GM19324 (cell line): Measurements from ENCODE around the gene AFF3.
"Not testable (repeated sequence)": the region's sequence is repeated elsewhere in the genome, so short reads cannot be mapped to it uniquely, and the experiment has no call there.

Experiments
- ATAC-seq: cut with Tn5 transposase; IDR thresholded peaks from one replicate; pipeline ENCODE4 v1.9.1; 2021; ENCODE audit warnings: mild to moderate bottlenecking, moderate library complexity; ENCODE audit not compliant: unreplicated experiment, low FRiP score

The AFF3 gene

GRCh38 chr2:100151832-100152231, 9.4 kb upstream of the AFF3 start:
- ATAC-seq, result not testable (repeated sequence)

DNA sequence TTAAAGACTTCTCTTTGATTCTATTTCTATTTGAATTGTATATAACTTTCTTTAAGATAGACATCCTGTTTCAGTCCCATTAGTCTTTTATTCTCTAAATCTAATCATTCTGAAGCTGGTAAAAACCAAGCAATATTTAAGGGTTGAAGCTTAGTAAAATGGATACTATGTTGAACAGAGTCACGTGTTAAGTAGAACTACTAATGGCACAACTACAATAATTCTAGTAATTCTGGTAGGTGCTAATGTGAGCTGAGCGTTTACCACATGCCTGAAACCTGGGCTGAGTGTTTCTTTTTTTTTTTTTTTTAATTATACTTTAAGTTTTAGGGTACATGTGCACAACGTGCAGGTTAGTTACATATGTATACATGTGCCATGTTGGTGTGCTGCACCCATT, 8.9 kb upstream of the AFF3 start:
- no peak for ATAC-seq

GRCh38 chr2:100148883-100149282, 6.5 kb upstream of the AFF3 start:
- no peak for ATAC-seq

GRCh38 chr2:100146657-100146960, 4.2 kb upstream of the AFF3 start:
- no peak for ATAC-seq

- ATAC-seq, result no peak
These were observed 3.7 kb upstream of the AFF3 start for GRCh38 chr2:100145893-100146656.

- ATAC-seq, result no peak
These were observed 896 bp upstream of the AFF3 start for GRCh38 chr2:100143286-100143685.

DNA sequence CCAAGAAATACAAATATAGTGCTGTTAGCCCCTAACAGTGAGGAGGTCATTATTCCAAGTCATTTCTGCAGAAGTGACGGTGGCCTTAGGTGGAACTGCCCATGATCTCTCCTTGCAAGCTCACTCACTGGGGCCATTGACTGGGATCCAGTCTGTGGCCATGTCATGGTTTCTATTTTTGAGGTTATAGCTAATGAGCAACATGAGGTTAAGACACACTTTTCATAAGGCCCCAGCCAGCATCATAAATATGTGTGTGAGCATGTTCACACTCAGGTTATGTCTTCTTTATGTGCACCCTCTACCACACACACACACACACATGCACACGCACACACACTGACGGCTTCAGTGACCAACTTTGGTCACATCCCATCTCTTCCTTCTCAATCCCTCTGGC, 484 bp downstream of the AFF3 start:
- no peak for ATAC-seq

DNA sequence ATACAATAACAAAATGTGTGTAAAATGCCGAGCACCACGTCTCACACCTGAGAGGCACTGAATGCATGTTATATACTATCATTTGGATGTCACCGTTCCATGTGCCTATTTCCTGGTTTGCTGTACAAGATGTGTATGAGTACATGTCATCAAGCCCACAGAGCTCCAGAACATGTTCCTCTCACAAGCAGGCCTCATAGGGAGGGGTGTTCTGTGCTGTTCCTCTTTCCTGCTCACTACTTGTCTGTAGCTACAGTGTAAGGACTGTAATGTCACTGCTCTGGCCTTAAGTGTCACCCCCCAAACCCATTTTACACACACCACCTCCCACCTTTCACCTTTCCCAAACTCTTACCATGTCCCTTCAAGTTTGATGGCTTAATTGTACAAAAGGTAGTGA, 1.8 kb downstream of the AFF3 start:
- no peak for ATAC-seq

- ATAC-seq, result no peak
These were observed 4.4 kb downstream of the AFF3 start for GRCh38 chr2:100137866-100138570.

GRCh38 chr2:100137318-100137717, 5.1 kb downstream of the AFF3 start:
- ATAC-seq, result no peak

DNA sequence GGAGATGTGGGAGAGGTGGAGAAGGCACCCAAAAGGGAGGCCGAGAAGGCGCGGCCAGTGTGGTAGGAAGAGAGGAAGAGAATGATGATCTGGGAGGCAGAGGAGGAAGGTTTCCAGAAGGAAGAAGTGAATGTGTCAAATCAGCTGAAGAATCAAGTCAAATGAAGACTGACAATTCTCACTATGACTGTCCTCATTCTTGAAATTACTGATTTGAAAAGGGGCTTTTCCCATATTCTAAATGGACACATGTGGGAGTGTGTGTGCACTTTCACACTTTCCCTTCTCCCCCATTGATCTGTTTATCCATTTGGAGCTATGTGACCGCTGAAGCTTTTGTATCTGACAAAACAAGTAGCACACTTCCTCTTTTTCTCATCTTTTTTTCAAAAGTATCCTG, 6.1 kb downstream of the AFF3 start:
- ATAC-seq, result no peak

DNA sequence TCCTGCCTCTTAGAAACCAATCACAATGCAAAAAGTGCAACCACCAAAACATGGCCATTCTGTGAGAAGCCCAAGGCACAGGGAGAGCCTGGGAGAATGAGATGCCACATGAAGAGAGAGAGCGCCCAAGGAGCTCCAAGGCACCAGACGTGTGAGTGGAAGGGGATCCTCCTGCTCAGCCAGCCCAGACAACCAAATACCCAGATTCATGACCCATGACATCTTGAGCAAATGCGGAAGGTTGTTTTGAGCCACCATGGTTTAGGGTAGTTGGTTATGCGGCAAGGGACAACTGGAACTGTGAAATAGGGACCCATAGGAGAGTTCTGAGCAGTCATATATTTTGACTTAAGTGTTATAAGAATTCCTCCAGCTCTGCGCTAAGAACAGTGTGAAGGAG, 7.0 kb downstream of the AFF3 start:
- no peak for ATAC-seq

DNA sequence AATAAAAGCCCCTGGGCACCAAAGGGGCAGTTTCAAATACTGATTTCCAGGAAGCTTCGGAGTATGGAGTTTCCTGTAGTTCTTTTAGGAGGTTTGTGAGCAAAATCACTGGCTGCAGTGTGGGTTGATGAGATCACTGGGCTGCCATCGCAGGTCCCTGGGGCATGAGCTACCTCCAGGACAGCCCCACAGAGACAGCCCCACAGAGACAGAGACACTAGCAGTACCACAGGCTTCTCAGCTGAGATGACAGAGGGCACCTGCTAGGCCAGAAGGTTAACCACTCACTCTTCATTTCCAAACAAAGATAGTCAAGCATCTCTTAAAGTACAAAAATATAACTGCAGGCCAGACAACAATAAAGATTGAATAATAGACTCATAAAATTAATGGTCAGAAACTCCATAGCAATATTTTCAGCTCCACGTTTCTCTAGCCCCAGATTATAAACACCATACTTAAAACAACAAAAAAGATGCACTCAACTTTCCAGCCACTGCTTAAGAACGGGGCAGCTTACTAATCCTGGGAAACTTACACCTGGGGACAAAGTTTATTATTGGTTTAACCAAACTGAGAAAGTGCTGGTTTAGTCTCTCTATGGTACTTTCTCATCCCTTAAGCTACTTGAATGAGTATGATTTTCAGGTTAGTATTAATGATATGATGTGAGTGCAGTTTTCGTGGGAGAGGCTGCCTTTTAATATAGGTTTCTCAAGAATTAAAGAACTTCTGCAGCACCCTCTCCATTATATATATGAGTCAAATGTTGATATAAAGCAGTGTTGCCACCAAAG, 11.6 kb downstream of the AFF3 start:
- no peak for ATAC-seq

- ATAC-seq, result no peak
These were observed 15.4 kb downstream of the AFF3 start for GRCh38 chr2:100126897-100127401.

GRCh38 chr2:100126201-100126600, 16.2 kb downstream of the AFF3 start:
- no peak for ATAC-seq

- ATAC-seq, result no peak
These were observed 16.8 kb downstream of the AFF3 start for GRCh38 chr2:100125626-100126025.

DNA sequence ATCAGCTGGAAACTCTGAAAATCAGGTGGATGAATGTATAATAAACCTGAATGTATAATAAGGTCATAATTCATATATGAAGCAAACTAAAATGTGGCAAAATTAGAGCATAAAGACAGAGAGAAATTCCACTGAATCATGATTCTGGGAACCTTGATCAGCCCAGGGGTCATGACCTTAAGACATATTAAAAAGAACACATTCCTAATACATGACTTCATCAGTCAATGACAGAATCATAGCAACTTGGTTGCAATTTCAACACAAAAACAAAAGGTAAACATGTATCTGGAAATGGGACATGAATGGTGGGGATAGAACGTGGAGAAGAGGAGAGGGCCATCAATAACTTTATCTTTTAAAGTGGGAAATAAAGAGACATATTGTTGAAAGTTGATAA, 17.6 kb downstream of the AFF3 start:
- ATAC-seq, result no peak

DNA sequence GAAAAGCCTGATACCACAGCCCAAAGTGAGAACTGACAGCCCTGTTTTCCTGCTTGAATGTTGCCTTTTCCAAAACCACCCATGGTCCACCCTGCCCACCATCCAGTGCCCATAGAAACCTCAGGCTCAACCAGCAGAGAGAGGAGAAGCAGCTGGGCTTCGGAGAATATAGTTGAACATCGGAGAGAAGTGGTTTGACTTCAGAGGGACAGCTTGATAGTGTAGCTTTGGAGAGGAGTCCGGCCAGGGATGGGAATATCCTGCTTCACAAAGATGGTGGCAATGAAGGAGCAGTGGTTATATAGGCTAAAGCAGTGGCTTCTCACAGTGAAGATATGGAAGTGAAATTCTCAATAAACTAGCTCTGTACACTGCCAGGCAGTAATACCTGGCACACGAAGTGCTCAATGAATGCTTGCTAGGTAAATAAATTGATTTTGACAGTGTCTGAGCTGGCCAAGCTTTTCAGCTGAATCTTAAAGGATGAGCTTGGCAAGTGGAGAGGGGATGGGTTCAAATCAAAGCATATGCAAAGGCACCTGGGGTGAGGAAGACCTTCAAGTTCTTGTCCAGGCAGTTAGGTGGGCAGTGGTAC, 21.2 kb downstream of the AFF3 start:
- ATAC-seq, result no peak

DNA sequence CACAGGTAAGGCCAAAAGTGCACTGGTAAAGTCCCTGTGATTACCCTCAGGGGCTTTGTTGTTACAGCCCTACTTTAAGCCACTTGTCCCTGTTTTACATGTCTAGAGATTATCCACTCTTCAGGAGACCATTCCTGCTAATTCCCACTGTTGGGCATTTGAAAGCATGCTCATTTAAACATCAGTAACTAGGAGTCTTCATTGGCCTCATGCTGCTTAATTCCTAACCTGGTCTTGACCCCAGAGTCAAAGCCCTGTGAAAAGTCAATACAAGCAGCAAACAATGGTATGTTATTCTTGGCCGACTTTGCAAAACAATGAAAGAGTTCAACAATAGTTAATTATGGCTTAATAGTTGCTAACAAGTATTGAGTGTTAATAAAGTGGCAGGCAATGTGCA, 23.2 kb downstream of the AFF3 start:
- no peak for ATAC-seq

GRCh38 chr2:100113990-100114433, 28.4 kb downstream of the AFF3 start:
- ATAC-seq, result no peak

GRCh38 chr2:100110614-100111000, 31.8 kb downstream of the AFF3 start:
- ATAC-seq, result no peak
